ENCODE data around the gene HIRA. TPM values are rescaled to one million over a fixed set of nuclear protein-coding genes. Genes with fewer than 3 reads are reported as not detected.

HIRA gene
- total and polyA plus RNA-seq, 9 of the 15 experiments (the other 6 are each of a cell fraction or from before 2014, with no cell fraction given): 0.96 to 132 (median 58.4) TPM

- peak; percentile 79 for TF ChIP-seq ZBTB40 (IDR thresholded peaks at IDR 0.05)
- TF ChIP-seq ZBTB40 (CRISPR knock-in tag; IDR thresholded peaks at IDR 0.05): peak; percentile 59; the same call in 1 of the 2 replicates
- TF ChIP-seq GATA2 (CRISPR knock-in tag; IDR thresholded peaks at IDR 0.05): no peak
- TF ChIP-seq, protein P1, sequence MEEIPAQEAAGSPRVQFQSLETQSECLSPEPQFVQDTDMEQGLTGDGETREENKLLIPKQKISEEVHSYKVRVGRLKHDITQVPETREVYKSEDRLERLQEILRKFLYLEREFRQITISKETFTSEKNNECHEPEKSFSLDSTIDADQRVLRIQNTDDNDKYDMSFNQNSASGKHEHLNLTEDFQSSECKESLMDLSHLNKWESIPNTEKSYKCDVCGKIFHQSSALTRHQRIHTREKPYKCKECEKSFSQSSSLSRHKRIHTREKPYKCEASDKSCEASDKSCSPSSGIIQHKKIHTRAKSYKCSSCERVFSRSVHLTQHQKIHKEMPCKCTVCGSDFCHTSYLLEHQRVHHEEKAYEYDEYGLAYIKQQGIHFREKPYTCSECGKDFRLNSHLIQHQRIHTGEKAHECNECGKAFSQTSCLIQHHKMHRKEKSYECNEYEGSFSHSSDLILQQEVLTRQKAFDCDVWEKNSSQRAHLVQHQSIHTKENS (CRISPR knock-in tag; IDR thresholded peaks at IDR 0.05): no peak
- TF ChIP-seq ZNF354B (CRISPR knock-in tag; IDR thresholded peaks at IDR 0.05): no peak
- no peak for TF ChIP-seq ZNF444 (CRISPR knock-in tag; IDR thresholded peaks at IDR 0.05)
- TF ChIP-seq ZNF24 (IDR thresholded peaks at IDR 0.05): peak; percentile 63; the same call in 1 of the 2 replicates
- peak; percentile 77 for TF ChIP-seq ELF4 (CRISPR knock-in tag; IDR thresholded peaks at IDR 0.05)
- no peak for TF ChIP-seq CBX2 (IDR thresholded peaks at IDR 0.05; ENCODE audit: insufficient read depth, low read length, poor library complexity, severe bottlenecking)
- TF ChIP-seq KDM1A (IDR thresholded peaks at IDR 0.05): peak; percentile 32 to 63; a peak in 1 of 4 replicates
- TF ChIP-seq FOXP1 (CRISPR knock-in tag; IDR thresholded peaks at IDR 0.05): no peak
- TF ChIP-seq ZNF324 (CRISPR knock-in tag; IDR thresholded peaks at IDR 0.05): peak; percentile 5; the same call in 1 of the 2 replicates
- peak; percentile 18; the same call in 1 of the 2 replicates for TF ChIP-seq NFIX (CRISPR knock-in tag; IDR thresholded peaks at IDR 0.05; ENCODE audit: low read depth)
- TF ChIP-seq ZFP1 (CRISPR knock-in tag; IDR thresholded peaks at IDR 0.05): peak; percentile 55; the same call in 1 of the 2 replicates
- TF ChIP-seq GABPA (tag; conservative IDR thresholded peaks at IDR 0.05; ENCODE audit: low read depth): no peak
- TF ChIP-seq MYNN (IDR thresholded peaks at IDR 0.05): peak; percentile 58; the same call in 1 of the 2 replicates
- no peak for TF ChIP-seq MYNN (CRISPR knock-in tag; IDR thresholded peaks at IDR 0.05)
- TF ChIP-seq MAFK (IDR thresholded peaks at IDR 0.05; ENCODE audit: low read length): 0 out of 2 replicates have a peak, but pooled peaks have one; percentile 1
These were observed 139.7 kb downstream of the HIRA start, which contains the start of gene CLTCL1 (continued) for GRCh38 chr22:19291580-19292457.
